BLaER1 (cell line): Measurements from ENCODE around the gene MCM7.

Experiments used
- H3K27ac ChIP-seq: shearing (Covaris generic); formaldehyde crosslinking; 2 replicates; pipeline ENCODE4 v1.8.1; 2022
- H3K27me3 ChIP-seq: shearing (Covaris generic); formaldehyde crosslinking; 2 replicates; pipeline ENCODE4 v1.8.1; 2022
- H3K36me3 ChIP-seq: shearing (Covaris generic); formaldehyde crosslinking; 2 replicates; pipeline ENCODE4 v1.8.1; 2022
- H3K4me1 ChIP-seq: shearing (Covaris generic); formaldehyde crosslinking; 2 replicates; pipeline ENCODE4 v1.8.1; 2022
- H3K4me2 ChIP-seq: shearing (Covaris generic); formaldehyde crosslinking; 2 replicates; pipeline ENCODE4 v1.8.1; 2022
- H3K4me3 ChIP-seq: shearing (Covaris generic); formaldehyde crosslinking; 2 replicates; pipeline ENCODE4 v1.8.1; 2022
- H3K9ac ChIP-seq: shearing (Covaris generic); formaldehyde crosslinking; 2 replicates; pipeline ENCODE4 v1.8.1; 2022
- H3K9me3 ChIP-seq: shearing (Covaris generic); formaldehyde crosslinking; 2 replicates; pipeline ENCODE4 v1.8.1; 2022
- H4K20me1 ChIP-seq: shearing (Covaris generic); formaldehyde crosslinking; 2 replicates; pipeline ENCODE4 v1.8.1; 2022
- Cebpa-rat ChIP-seq: shearing (Covaris generic); IDR thresholded peaks from 2 replicates; pipeline ENCODE4 v1.8.1; 2022

The MCM7 gene

DNA sequence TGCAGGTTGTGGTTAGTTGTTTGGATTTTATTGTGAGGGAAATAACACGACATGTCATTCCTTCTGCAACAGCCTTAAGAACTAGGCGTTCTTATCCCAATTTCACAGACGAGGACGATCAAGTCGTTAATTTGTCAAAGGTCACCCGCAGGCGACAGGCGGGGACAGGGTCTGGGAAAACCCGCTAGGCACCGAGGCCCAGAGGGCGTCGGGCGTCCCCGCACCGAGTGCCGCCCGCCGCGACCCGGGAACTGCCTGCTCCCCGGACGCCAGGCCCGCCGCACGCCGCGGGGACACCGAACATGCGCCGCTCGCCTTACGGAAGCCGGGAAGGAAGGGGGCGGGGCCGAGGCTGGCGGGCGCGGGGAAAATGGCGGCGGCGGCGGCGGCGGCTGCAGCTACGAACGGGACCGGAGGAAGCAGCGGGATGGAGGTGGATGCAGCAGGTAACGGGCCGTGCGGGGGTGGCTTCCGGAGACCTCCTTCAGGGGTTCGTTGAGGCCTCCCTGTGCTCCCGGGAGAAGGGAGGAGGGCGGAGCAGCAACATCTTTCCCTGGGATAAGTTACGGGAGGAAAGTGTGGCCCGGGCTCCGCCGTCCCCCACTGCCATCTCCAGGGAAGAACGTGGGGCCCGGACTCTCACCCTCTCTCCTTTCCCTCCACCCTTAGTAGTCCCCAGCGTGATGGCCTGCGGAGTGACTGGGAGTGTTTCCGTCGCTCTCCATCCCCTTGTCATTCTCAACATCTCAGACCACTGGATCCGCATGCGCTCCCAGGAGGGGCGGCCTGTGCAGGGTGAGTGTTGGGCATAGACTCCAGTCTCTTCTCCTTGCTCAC is 12.4 kb downstream of the MCM7 start, which contains the start of gene COPS6:
COPS6 (plus strand) TSS at position 349 of the 837 bp plus-strand sequence; CDS start at position 371, 22 bp downstream.
- peak within 1 kb of the TSS; percentile 91 for H3K27ac ChIP-seq
- no peak for TF ChIP-seq Cebpa-rat
- no peaks in the 10 kb centered on the region for H3K27me3 ChIP-seq
- H4K20me1 ChIP-seq: peaks cover 33% of the 10 kb centered on the region
- peaks cover 40% of the 10 kb centered on the region for H3K36me3 ChIP-seq
- peaks cover 35% of the 10 kb centered on the region for H3K4me1 ChIP-seq
- no peaks in the 10 kb centered on the region for H3K9me3 ChIP-seq
- H3K4me3 ChIP-seq: peak within 1 kb of the TSS; percentile 87
- peak within 1 kb of the TSS; percentile 79 for H3K4me2 ChIP-seq
- H3K9ac ChIP-seq: peak within 1 kb of the TSS; percentile 96

DNA sequence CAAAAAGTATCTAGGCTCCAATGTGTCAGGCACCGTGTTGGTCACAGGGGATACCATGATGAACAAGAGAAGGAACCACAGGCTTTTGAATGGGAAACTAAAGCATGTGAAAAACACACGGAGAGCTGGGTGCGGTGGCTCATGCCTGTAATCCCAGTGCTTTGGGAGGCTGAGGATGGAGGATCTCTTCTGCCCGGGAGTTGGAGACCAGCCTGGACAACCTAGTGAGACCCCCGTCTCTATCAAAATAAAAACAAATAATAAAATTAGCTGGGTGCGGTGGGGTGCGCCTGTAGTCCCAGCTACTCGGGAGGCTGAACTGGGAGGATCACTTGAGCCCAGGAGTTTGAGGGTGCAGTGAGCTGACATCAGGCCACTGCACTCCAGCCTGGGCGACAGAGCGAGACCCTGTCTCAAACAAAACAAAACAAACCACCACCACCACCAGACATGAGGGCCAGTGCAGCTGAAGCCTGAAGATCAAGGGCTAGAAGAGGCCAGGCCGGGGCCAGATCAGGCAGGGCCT is 13.0 kb downstream of the MCM7 start:
- peak overlapping the region; percentile 87 for H3K4me3 ChIP-seq
- peaks cover 28% of the 10 kb centered on the region for H3K4me1 ChIP-seq
- no peak for TF ChIP-seq Cebpa-rat
- peaks cover 4% of the 10 kb centered on the region; the same call in 1 of the 2 replicates for H3K27me3 ChIP-seq
- peaks cover 26% of the 10 kb centered on the region for H4K20me1 ChIP-seq
- peak overlapping the region; percentile 91 for H3K27ac ChIP-seq
- H3K4me2 ChIP-seq: peak overlapping the region; percentile 79
- peak overlapping the region; percentile 96 for H3K9ac ChIP-seq
- no peaks in the 10 kb centered on the region for H3K9me3 ChIP-seq
- H3K36me3 ChIP-seq: peaks cover 33% of the 10 kb centered on the region

DNA sequence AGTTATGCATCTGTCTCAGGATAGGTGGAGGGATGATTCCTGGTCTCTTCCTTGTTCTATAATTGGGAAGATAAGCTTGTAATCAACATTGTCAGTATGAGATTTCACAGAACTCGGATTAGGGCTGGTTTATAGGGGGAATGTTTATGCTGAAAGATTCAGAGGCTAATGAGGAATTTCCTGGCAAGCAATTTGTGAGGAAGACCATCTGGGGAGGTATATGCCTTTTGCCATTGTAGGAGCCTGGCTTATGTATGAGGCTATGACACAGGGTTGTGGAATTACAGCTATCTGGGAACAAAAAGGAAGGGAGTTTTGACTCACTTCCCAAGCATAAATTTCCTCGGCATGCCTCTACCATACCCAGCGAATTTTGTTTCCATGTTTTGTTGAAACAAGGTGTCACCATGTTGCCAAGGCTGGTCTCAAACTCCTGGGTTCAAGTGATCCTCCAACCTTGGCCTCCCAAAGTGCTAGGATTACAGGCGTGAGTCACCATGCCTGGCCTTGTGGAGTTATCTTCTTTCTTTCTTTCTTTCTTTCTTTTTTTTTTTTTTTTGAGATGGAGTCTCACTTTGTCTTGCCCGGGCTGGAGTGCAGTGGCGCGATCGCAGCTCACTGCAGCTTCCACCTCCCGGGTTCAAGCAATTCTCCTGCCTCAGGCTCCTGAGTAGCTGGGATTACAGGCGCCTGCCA is 14.0 kb downstream of the MCM7 start:
- peaks cover 24% of the 10 kb centered on the region for H3K36me3 ChIP-seq
- no peak overlapping the region for H3K9ac ChIP-seq
- no peak for TF ChIP-seq Cebpa-rat
- H3K4me1 ChIP-seq: peaks cover 35% of the 10 kb centered on the region
- H3K4me3 ChIP-seq: no peak overlapping the region
- H3K4me2 ChIP-seq: no peak overlapping the region
- peaks cover 13% of the 10 kb centered on the region for H3K27me3 ChIP-seq
- no peaks in the 10 kb centered on the region for H3K9me3 ChIP-seq
- H4K20me1 ChIP-seq: peaks cover 17% of the 10 kb centered on the region
- no peak overlapping the region for H3K27ac ChIP-seq

DNA sequence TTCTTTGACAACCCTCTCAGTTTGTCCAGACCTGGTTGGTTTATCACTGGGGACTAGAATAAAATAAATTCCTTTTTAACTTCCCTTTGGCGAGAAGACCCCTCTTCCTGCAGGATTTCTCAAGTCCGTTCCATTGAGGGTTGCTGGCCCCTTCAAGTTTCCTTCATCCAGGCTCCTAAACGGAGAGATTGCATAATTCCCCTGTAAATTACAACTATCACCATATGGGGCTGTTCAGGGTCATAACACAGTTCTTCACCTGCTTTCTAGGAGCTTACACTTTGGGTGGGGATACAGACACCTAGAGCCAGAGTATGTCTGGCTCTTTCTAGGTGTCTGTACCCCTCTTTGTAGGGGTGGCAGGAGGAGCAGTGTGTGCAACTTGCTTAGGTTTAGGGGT is 15.7 kb downstream of the MCM7 start:
- H3K4me3 ChIP-seq: no peak overlapping the region
- H3K36me3 ChIP-seq: peaks cover 7% of the 10 kb centered on the region
- no peak for TF ChIP-seq Cebpa-rat
- no peaks in the 10 kb centered on the region for H3K9me3 ChIP-seq
- peaks cover 13% of the 10 kb centered on the region for H3K27me3 ChIP-seq
- no peak overlapping the region for H3K27ac ChIP-seq
- H3K4me1 ChIP-seq: peaks cover 32% of the 10 kb centered on the region
- no peak overlapping the region for H3K4me2 ChIP-seq
- no peaks in the 10 kb centered on the region; the same call in 1 of the 2 replicates for H4K20me1 ChIP-seq
- H3K9ac ChIP-seq: no peak overlapping the region

DNA sequence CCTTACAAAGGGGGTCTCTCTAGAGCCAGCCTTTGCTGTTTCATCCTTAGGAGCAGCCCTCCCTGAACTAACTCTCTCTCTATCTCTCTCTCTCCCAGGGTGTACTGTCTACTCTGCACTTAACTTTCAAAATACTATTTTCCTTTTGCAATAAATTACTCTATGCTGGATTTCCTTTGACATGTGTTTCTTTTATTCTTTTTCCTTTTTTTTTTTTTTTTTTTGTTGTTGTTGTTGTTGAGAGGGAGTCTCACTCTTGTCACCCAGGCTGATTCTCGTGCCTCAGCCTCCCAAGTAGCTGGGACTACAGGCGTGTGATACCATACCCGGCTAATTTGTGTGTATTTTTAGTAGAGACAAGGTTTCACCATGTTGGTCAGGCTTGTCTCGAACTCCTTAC is 18.2 kb downstream of the MCM7 start:
- H3K27ac ChIP-seq: no peak overlapping the region
- H3K9me3 ChIP-seq: peaks cover 10% of the 10 kb centered on the region
- no peak overlapping the region for H3K9ac ChIP-seq
- H3K4me2 ChIP-seq: peak overlapping the region; percentile 71
- peaks cover 25% of the 10 kb centered on the region; the same call in 1 of the 2 replicates for H4K20me1 ChIP-seq
- no peak overlapping the region for H3K4me3 ChIP-seq
- peaks cover 23% of the 10 kb centered on the region for H3K36me3 ChIP-seq
- H3K27me3 ChIP-seq: peaks cover 13% of the 10 kb centered on the region
- no peak for TF ChIP-seq Cebpa-rat
- peaks cover 29% of the 10 kb centered on the region for H3K4me1 ChIP-seq

DNA sequence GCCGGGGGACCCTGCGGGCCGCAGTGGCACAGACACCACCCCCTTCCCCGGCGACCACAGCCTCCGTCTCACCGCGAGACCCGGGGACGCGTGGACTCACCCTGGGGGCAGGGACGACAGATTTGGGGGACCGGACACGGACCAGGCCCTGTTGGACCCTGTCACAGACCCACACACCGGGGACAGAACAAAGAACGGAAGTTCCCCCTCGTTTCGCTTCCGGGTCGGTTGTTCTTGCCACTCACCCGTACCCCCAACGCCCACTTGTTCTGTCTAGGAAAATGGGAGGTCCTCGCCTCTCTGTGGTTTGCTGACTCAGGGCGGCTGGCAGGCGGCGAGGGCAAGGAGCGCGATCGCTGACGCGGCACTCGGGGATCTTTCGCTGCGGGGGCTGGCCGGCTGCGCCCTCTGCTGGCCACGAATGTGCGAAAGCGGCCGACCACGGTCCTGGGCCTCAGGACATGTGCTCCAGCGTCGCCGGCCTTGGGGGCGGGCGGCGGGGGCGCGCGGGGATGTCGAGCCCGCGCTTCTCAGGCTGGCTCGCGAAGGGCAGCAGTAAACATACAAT is 19.6 kb downstream of the MCM7 start, which contains the start of gene ZNF3:
ZNF3 (minus strand) TSS at position 189 of the 568 bp plus-strand sequence. CDS start 4,366 bp downstream, outside the sequence.
- Histone ChIP-seq H3K27me3 (peaks cover 13% of the 10 kb centered on the region), H3K9me3 (peaks cover 23% of the 10 kb centered on the region), H4K20me1 (peaks cover 38% of the 10 kb centered on the region; the same call in 1 of the 2 replicates), H3K27ac (peak within 1 kb of the TSS; percentile 99), H3K4me1 (peaks cover 28% of the 10 kb centered on the region), H3K4me3 (peak within 1 kb of the TSS; percentile 93), H3K9ac (peak within 1 kb of the TSS; percentile 99), H3K36me3 (peaks cover 37% of the 10 kb centered on the region), H3K4me2 (peak within 1 kb of the TSS; percentile 86)
- TF ChIP-seq Cebpa-rat: no peak

DNA sequence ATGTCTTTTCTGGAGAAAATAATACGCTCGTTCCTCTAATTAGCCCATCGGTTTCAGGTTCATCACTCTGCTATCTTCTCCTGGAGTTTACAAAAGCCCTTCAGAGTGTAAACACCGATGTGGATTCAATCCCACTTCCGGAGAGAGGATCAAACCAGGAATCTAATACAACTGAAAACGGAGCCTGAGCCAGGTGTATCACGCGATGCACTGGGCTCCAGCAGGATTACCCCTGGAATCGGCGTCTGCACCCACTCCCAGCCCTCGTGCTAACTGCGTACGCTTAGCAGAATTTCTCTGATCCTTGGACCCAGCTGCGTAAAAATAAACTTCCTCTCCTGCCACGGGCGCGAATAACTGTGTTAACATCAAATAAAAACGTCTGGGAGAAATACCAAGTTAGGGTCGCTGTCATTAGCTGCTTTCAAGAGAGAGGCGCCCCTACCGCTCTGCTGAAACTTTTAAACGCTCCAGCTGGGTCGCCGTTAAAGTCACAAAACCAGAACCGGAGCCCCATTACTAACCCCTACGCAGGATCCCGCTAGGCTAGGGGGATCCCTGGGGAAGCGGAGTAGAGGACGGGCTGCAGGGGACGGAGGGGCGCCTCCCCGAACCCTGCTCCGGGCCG is 20.2 kb downstream of the MCM7 start:
- peak overlapping the region; percentile 99 for H3K27ac ChIP-seq
- peaks cover 29% of the 10 kb centered on the region for H3K9me3 ChIP-seq
- peak overlapping the region; percentile 93 for H3K4me3 ChIP-seq
- H3K4me1 ChIP-seq: peaks cover 28% of the 10 kb centered on the region
- peaks cover 43% of the 10 kb centered on the region for H3K36me3 ChIP-seq
- no peak for TF ChIP-seq Cebpa-rat
- H3K9ac ChIP-seq: peak overlapping the region; percentile 99
- peak overlapping the region; percentile 86 for H3K4me2 ChIP-seq
- peaks cover 13% of the 10 kb centered on the region for H3K27me3 ChIP-seq
- peaks cover 40% of the 10 kb centered on the region; the same call in 1 of the 2 replicates for H4K20me1 ChIP-seq

DNA sequence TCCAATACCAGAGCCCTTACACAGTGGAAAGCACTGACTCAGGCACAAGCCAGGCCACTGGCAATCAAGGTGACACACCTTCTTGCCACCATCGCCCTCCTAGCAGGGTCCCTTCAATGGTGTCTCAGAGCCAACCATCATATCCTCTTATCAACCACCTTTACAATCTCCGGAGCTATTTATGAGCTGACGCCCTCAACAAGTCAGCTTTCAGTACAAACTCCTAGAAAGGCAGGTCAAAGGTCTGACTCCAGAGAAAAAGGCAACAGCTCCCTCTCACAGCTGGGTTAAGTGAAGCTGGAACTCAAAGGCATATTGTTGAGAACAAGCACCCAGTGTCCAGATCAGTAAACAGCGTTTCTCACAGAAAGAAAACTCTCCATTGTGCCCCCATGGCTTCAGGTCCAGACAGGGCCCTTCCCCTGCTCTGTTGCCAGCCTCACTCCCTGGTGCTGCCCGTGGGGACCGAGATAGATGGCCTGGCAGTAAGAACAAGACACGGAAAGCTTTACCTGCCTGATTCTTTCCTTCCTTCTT is 22.1 kb downstream of the MCM7 start:
- no peak overlapping the region for H3K9ac ChIP-seq
- H4K20me1 ChIP-seq: peaks cover 48% of the 10 kb centered on the region; the same call in 1 of the 2 replicates
- TF ChIP-seq Cebpa-rat: no peak
- H3K27ac ChIP-seq: no peak overlapping the region
- peaks cover 62% of the 10 kb centered on the region for H3K36me3 ChIP-seq
- peaks cover 13% of the 10 kb centered on the region for H3K27me3 ChIP-seq
- no peak overlapping the region for H3K4me3 ChIP-seq
- H3K4me2 ChIP-seq: peak overlapping the region; percentile 86
- H3K4me1 ChIP-seq: peaks cover 28% of the 10 kb centered on the region
- H3K9me3 ChIP-seq: peaks cover 48% of the 10 kb centered on the region

DNA sequence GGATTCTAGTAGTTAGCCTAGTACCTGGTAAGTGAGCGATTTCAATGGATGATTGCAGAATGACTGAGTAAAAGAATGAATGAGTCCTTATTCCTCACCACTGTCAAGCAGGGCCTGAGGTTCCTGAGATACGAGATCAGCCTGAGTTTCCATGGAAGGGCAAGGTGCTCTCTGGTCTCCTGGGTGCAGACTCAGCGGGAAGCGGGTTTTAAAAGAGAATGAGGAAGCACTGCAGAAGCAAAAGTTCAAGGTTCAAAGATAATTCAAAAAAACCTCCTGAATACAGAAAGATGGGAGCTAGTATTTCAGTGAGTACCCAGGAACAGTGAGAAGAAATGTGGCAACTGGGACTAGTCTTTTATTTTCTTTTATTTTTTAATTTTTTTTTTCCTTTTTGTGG is 24.0 kb downstream of the MCM7 start:
- Histone ChIP-seq H3K27ac (no peak overlapping the region), H4K20me1 (peaks cover 48% of the 10 kb centered on the region; the same call in 1 of the 2 replicates), H3K4me2 (no peak overlapping the region), H3K9me3 (peaks cover 67% of the 10 kb centered on the region), H3K27me3 (no peaks in the 10 kb centered on the region), H3K4me1 (peaks cover 21% of the 10 kb centered on the region), H3K9ac (no peak overlapping the region), H3K36me3 (peaks cover 81% of the 10 kb centered on the region), H3K4me3 (no peak overlapping the region)
- TF ChIP-seq Cebpa-rat: no peak
